ENCODE data around the gene CD300A.

Gene CD300A

GRCh38 chr17:74525781-74526288, 59.4 kb downstream of the CD300A start:
- no peak overlapping the region for H3K4me3 ChIP-seq (ENCODE audit: low read length)
- no peak for DNase-seq (ENCODE audit: low read depth)
- TF ChIP-seq, protein P1, sequence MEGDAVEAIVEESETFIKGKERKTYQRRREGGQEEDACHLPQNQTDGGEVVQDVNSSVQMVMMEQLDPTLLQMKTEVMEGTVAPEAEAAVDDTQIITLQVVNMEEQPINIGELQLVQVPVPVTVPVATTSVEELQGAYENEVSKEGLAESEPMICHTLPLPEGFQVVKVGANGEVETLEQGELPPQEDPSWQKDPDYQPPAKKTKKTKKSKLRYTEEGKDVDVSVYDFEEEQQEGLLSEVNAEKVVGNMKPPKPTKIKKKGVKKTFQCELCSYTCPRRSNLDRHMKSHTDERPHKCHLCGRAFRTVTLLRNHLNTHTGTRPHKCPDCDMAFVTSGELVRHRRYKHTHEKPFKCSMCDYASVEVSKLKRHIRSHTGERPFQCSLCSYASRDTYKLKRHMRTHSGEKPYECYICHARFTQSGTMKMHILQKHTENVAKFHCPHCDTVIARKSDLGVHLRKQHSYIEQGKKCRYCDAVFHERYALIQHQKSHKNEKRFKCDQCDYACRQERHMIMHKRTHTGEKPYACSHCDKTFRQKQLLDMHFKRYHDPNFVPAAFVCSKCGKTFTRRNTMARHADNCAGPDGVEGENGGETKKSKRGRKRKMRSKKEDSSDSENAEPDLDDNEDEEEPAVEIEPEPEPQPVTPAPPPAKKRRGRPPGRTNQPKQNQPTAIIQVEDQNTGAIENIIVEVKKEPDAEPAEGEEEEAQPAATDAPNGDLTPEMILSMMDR (conservative IDR thresholded peaks at IDR 0.05; ENCODE audit: low read depth, low read length) = no peak

DNA sequence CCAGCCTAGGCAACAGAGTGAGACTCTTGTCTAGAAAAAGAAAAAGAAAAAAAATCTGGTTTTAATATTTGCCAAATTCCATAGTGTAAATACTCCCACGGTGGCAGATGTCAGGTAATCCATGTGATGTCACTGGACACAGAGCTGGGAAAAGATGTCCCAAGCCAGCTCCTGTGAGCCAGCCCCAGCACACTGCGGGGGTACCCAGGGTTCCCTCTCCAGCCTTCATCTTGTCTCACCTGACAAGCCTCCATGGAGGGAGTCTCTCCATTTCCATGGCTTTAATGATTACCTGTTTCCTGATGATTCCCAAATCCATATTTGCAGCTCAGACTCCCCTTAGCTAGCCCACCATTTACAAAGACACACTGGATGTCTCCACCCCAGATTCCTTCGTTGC, 60.2 kb downstream of the CD300A start:
- no peak overlapping the region for H3K4me3 ChIP-seq (ENCODE audit: low read length)
- TF ChIP-seq, protein P1 (conservative IDR thresholded peaks at IDR 0.05; ENCODE audit: low read depth, low read length) = no peak
- no peak for DNase-seq (ENCODE audit: low read depth)

- no peak overlapping the region for H3K4me3 ChIP-seq (ENCODE audit: low read length)
- DNase-seq (ENCODE audit: low read depth) = no peak
- TF ChIP-seq, protein P1 (conservative IDR thresholded peaks at IDR 0.05; ENCODE audit: low read depth, low read length) = no peak
These were observed 60.6 kb downstream of the CD300A start for GRCh38 chr17:74527081-74527480.

DNA sequence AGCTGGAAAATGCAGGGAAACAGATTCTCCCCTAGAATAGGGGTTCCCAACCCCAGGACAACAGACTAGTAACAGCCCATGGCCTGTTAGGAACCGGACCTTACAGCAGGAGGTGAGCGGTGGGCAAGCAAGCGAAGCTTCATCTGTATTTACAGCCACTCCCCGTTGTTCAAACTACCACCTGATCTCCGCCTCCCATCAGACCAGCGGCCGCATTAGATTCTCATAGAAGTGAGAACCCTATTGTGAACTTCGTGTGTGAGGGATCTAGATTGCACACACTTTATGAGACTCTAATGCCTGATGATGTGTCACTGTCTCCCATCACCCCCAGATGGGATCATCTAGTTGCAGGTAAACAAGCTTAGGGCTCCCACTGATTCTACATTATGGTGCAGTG, 61.3 kb downstream of the CD300A start:
- DNase-seq (ENCODE audit: low read depth) = no peak
- no peak overlapping the region for H3K4me3 ChIP-seq (ENCODE audit: low read length)
- TF ChIP-seq, protein P1 (conservative IDR thresholded peaks at IDR 0.05; ENCODE audit: low read depth, low read length) = no peak

DNA sequence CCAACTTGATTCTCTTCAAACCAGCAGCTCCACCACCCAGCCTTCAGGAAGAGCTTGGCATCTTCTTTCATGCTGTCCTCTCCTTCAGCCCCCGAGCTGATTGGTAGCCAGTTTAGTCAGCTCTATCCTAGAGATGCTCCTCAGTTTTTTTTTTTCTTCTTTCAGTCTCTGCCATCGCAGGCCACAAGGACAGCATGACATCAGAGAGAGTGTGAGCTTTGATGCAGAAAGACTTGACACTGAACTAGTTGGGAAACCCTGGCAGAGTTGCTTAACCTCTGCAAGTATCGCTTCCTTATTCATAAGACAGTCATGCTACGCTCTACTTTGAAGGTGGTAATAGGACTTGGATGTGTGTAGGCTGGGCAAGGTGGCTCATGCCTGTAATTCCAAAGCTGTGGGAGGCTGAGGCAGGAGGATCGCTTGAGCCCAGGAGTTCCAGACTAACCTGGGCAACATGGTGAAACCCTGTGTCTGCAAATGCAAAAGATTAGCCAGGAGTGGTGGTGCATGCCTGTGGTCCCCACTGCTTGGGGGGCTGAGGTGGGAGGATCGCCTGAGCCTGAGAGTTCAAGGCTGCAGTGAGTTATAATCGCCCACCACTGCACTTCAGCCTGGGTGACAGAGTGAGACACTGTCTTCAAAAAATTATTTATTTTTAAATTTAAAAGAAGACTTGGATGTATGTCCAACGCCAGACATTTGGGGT, 62.2 kb downstream of the CD300A start:
- no peak for DNase-seq (ENCODE audit: low read depth)
- no peak overlapping the region for H3K4me3 ChIP-seq (ENCODE audit: low read length)
- TF ChIP-seq, protein P1 (conservative IDR thresholded peaks at IDR 0.05; ENCODE audit: low read depth, low read length) = no peak

GRCh38 chr17:74529243-74529642, 62.8 kb downstream of the CD300A start:
- no peak for DNase-seq (ENCODE audit: low read depth)
- H3K4me3 ChIP-seq (ENCODE audit: low read length) = no peak overlapping the region
- TF ChIP-seq, protein P1 (conservative IDR thresholded peaks at IDR 0.05; ENCODE audit: low read depth, low read length) = no peak

GRCh38 chr17:74530831-74531150, 64.4 kb downstream of the CD300A start:
- TF ChIP-seq, protein P1 (conservative IDR thresholded peaks at IDR 0.05; ENCODE audit: low read depth, low read length) = no peak
- H3K4me3 ChIP-seq (ENCODE audit: low read length) = no peak overlapping the region
- DNase-seq (ENCODE audit: low read depth) = no peak

All from retinal pigment epithelial cell (primary cell).